Measurements from ENCODE around the gene LAPTM4A. TPM values are rescaled to one million over a fixed set of nuclear protein-coding genes. Genes with fewer than 3 reads are reported as not detected.

Gene LAPTM4A
- total RNA-seq, 2 donors from 2014 or later, result 285 to 291 TPM

DNA sequence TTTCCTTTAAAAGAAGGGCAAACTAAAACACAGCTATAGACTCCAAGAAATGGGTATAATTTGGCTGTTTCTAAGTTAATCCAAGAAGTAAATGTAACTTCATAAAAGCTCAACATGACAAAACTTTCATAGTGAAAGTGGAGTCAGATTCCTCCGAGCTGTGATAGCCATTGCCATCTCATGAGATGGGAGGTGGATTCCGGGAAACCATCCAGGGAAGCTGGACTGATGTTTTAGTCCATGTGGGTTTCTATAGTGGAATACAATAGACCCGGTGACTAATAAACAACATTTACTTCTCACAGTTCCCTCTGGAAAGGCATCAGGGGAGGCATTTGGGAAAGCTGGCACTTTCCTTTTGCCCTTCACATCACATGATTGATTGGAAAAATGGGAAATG is 10.0 kb upstream of the LAPTM4A start:
- H3K4me1 ChIP-seq (ENCODE audit: control insufficient read depth, insufficient read depth, low read length), result no peaks in the 10 kb centered on the region
- H3K36me3 ChIP-seq (ENCODE audit: control insufficient read depth, insufficient read depth, low read length), result no peaks in the 10 kb centered on the region
- 87 to 96% methylated on average over 3 of the region's 3 CpGs for WGBS, 2 experiments (ENCODE audit: insufficient coverage in 1 of 2, insufficient read length in 1 of 2)
- TF ChIP-seq, protein P1, sequence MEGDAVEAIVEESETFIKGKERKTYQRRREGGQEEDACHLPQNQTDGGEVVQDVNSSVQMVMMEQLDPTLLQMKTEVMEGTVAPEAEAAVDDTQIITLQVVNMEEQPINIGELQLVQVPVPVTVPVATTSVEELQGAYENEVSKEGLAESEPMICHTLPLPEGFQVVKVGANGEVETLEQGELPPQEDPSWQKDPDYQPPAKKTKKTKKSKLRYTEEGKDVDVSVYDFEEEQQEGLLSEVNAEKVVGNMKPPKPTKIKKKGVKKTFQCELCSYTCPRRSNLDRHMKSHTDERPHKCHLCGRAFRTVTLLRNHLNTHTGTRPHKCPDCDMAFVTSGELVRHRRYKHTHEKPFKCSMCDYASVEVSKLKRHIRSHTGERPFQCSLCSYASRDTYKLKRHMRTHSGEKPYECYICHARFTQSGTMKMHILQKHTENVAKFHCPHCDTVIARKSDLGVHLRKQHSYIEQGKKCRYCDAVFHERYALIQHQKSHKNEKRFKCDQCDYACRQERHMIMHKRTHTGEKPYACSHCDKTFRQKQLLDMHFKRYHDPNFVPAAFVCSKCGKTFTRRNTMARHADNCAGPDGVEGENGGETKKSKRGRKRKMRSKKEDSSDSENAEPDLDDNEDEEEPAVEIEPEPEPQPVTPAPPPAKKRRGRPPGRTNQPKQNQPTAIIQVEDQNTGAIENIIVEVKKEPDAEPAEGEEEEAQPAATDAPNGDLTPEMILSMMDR (conservative IDR thresholded peaks at IDR 0.05), result no peak
- H3K27me3 ChIP-seq (ENCODE audit: control insufficient read depth, insufficient read depth, low read length, poor library complexity, severe bottlenecking), result peaks cover 34% of the 10 kb centered on the region
- DNase-seq, result no peak
- no peak overlapping the region for H3K27ac ChIP-seq (ENCODE audit: low read depth, low read length)
- Mint-ChIP-seq H3K9me3 (peaks cover 4% of the 10 kb centered on the region), H3K27me3 (ENCODE audit: insufficient read depth) (peaks cover 62% of the 10 kb centered on the region), H3K27ac (no peak overlapping the region), H3K4me3 (no peak overlapping the region), H3K4me1 (no peaks in the 10 kb centered on the region), H3K36me3 (ENCODE audit: low read depth) (no peaks in the 10 kb centered on the region)
- H3K4me3 ChIP-seq (ENCODE audit: low read length), result no peak overlapping the region
- H3K9me3 ChIP-seq (ENCODE audit: control insufficient read depth, low read length), result no peaks in the 10 kb centered on the region
- no peak overlapping the region for H3K9ac ChIP-seq (ENCODE audit: extremely low read depth, low read length, poor library complexity, severe bottlenecking)

DNA sequence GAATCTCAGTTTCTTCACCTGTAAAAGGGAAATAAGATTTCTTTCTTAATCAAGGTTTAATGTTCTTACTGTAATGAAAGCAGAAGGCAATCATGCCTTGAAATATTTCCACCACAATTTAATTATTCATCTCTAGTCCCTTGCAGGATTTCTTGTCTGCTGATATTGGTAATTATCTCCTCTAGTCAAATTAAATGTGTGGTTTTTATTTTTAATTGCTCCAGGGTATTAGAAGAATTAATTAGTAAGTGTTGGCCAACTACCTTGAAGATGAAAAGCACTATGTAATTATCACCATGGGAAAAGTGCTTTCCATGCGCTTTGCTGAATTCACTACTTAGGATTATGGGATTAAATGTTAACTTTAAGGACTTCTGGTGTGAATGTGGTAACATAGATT is 8.7 kb upstream of the LAPTM4A start:
- Mint-ChIP-seq H3K9me3 (peaks cover 3% of the 10 kb centered on the region), H3K4me3 (no peak overlapping the region), H3K27me3 (ENCODE audit: insufficient read depth) (peaks cover 64% of the 10 kb centered on the region), H3K4me1 (peaks cover 6% of the 10 kb centered on the region), H3K27ac (no peak overlapping the region), H3K36me3 (ENCODE audit: low read depth) (no peaks in the 10 kb centered on the region)
- H3K9ac ChIP-seq (ENCODE audit: extremely low read depth, low read length, poor library complexity, severe bottlenecking), result no peak overlapping the region
- TF ChIP-seq, protein P1 (conservative IDR thresholded peaks at IDR 0.05), result no peak
- H3K4me1 ChIP-seq (ENCODE audit: control insufficient read depth, insufficient read depth, low read length), result no peaks in the 10 kb centered on the region
- 92% methylated on average over 1 of the region's 1 CpG; no CpG with 5 or more reads in 1 of the 2 experiments for WGBS, 2 experiments (ENCODE audit: insufficient coverage in 1 of 2, insufficient read length in 1 of 2)
- no peaks in the 10 kb centered on the region for H3K9me3 ChIP-seq (ENCODE audit: control insufficient read depth, low read length)
- H3K27ac ChIP-seq (ENCODE audit: low read depth, low read length), result no peak overlapping the region
- DNase-seq, result no peak
- H3K27me3 ChIP-seq (ENCODE audit: control insufficient read depth, insufficient read depth, low read length, poor library complexity, severe bottlenecking), result peaks cover 34% of the 10 kb centered on the region
- H3K4me3 ChIP-seq (ENCODE audit: low read length), result no peak overlapping the region
- no peaks in the 10 kb centered on the region for H3K36me3 ChIP-seq (ENCODE audit: control insufficient read depth, insufficient read depth, low read length)

DNA sequence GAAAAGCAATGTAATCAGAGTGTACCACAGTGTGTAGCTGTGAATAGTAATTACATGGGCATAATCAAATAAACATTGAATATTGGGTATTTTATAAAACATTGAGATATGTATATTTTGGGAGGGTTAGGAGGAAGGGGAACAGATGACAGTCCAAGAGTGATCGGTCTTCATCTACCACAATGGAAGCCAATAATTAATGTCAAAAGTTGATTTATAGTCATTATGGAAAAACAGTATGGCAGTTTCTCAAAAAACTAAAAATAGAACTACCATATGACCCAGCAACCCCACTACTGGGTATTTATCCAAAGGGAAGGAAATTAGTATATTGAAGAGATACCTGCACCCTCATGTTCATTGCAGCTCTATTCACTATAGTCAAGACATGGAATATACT is 5.8 kb upstream of the LAPTM4A start:
- Histone ChIP-seq H3K4me1 (ENCODE audit: control insufficient read depth, insufficient read depth, low read length) (no peaks in the 10 kb centered on the region), H3K27me3 (ENCODE audit: control insufficient read depth, insufficient read depth, low read length, poor library complexity, severe bottlenecking) (peaks cover 34% of the 10 kb centered on the region), H3K9me3 (ENCODE audit: control insufficient read depth, low read length) (no peaks in the 10 kb centered on the region), H3K4me3 (ENCODE audit: low read length) (no peak overlapping the region), H3K36me3 (ENCODE audit: control insufficient read depth, insufficient read depth, low read length) (no peaks in the 10 kb centered on the region), H3K9ac (ENCODE audit: extremely low read depth, low read length, poor library complexity, severe bottlenecking) (no peak overlapping the region), H3K27ac (ENCODE audit: low read depth, low read length) (no peak overlapping the region)
- no peak overlapping the region for H3K4me3 Mint-ChIP-seq
- peaks cover 56% of the 10 kb centered on the region for H3K27me3 Mint-ChIP-seq (ENCODE audit: insufficient read depth)
- H3K9me3 Mint-ChIP-seq, result no peaks in the 10 kb centered on the region
- DNase-seq, result no peak
- 100% methylated on average over 1 of the region's 1 CpG for WGBS, 2 experiments (ENCODE audit: insufficient coverage in 1 of 2, insufficient read length in 1 of 2)
- peaks cover 10% of the 10 kb centered on the region for H3K4me1 Mint-ChIP-seq
- H3K36me3 Mint-ChIP-seq (ENCODE audit: low read depth), result no peaks in the 10 kb centered on the region
- H3K27ac Mint-ChIP-seq, result no peak overlapping the region
- TF ChIP-seq, protein P1 (conservative IDR thresholded peaks at IDR 0.05), result no peak

All from endodermal cell (in vitro differentiated cells).